Spleen (tissue), 11 donors: ENCODE results near the gene RIPOR1. TPM values are rescaled to one million over a fixed set of nuclear protein-coding genes. Genes with fewer than 3 reads are reported as not detected.

Source experiments
- DNase-seq: peaks from one replicate; pipeline ENCODE4 v3.0.0-alpha.2; 2020
- H3K27ac ChIP-seq, 8 donors: fragments of 200-600 bp; sonication (generic) in 7 of 8; 1 replicate in 4 of 8; 2 replicates in 4 of 8; pipeline versions ENCODE4 v1.5.0 to v1.8.0; 2016 to 2021; ENCODE audit warnings: inconsistent platforms in 4 of 8, mild to moderate bottlenecking in 4 of 8, moderate library complexity in 1 of 8
- H3K27me3 ChIP-seq, 7 donors: fragments of 200-600 bp; sonication (generic) in 6 of 7; replicated peaks in 1 of 7; 1 replicate in 4 of 7; 2 replicates in 3 of 7; pipeline versions ENCODE4 v1.5.0 to v1.8.0; 2016 to 2021; ENCODE audit warnings: inconsistent platforms in 3 of 7, mild to moderate bottlenecking in 1 of 7
- H3K36me3 ChIP-seq, 6 donors: fragments of 200-600 bp; sonication (generic) in 5 of 6; 1 replicate in 4 of 6; 2 replicates in 2 of 6; pipeline versions ENCODE4 v1.5.0 to v1.8.0; 2016 to 2021; ENCODE audit warnings: inconsistent platforms in 2 of 6
- H3K4me1 ChIP-seq, 6 donors: fragments of 200-600 bp; sonication (generic) in 5 of 6; 1 replicate in 3 of 6; 2 replicates in 3 of 6; pipeline versions ENCODE4 v1.5.0 to v1.8.0; 2016 to 2021; ENCODE audit warnings: inconsistent platforms in 3 of 6
- H3K4me3 ChIP-seq, 8 donors: fragments of 200-600 bp; sonication (generic) in 7 of 8; 1 replicate in 4 of 8; 2 replicates in 4 of 8; pipeline versions ENCODE4 v1.5.0 to v1.8.0; 2016 to 2021; ENCODE audit warnings: inconsistent platforms in 4 of 8, mild to moderate bottlenecking in 4 of 8, moderate library complexity in 2 of 8
- H3K9me3 ChIP-seq, 8 donors: fragments of 200-600 bp; sonication (generic) in 7 of 8; 1 replicate in 4 of 8; 2 replicates in 4 of 8; pipeline versions ENCODE4 v1.5.0 to v1.8.0; 2016 to 2021; ENCODE audit warnings: inconsistent platforms in 4 of 8
- POLR2A ChIP-seq, 3 donors: fragments of 450-650 bp; IDR thresholded peaks; one replicate each; pipeline ENCODE4 v1.5.1; 2017; ENCODE audit warnings: antibody characterized with exemption in 3 of 3, mild to moderate bottlenecking in 1 of 3
- POLR2AphosphoS5 ChIP-seq, 3 donors: sonication (generic); formaldehyde crosslinking; IDR thresholded peaks; one replicate each; pipeline ENCODE4 v1.5.1; 2017; ENCODE audit warnings: antibody characterized with exemption in 3 of 3
- WGBS, 5 donors: extraction: QIAGEN DNeasy Blood & Tissue Kit in 3 of 5; methylation state at CpG; one replicate each; pipeline versions ENCODE4 v1.1.5 to v1.1.7; 2013 to 2018; 5-methylcytosine and 5-hydroxymethylcytosine counted together
- intact Hi-C: fragments of 100-400 bp; cut with DNase I; formaldehyde crosslinking; loops from one replicate; pipeline ENCODE4 v1.15.0; 2023; ENCODE audit warnings: low total_unique reads
- polyA plus RNA-seq, 3 donors: library from polyadenylated mRNA; stranded (reverse); fragments of 200-250 nt; gene quantifications; one replicate each; pipeline ENCODE4 v1.2.1, GENCODE V29; 2013
- total RNA-seq, 7 donors: library from RNA; depleted of rRNA in 3 of 7; stranded (reverse); fragments of >200 nt in 3 of 7; fragmentation: NEBNext Ultra II Directional in 4 of 7; extraction: Animal tissue kit (Norgen Biotek cat#: 25700) in 4 of 7; gene quantifications; one replicate each; pipeline versions ENCODE4 v1.1.0 to v1.2.1, GENCODE V29; 2016 to 2021
- TF ChIP-seq, protein P1 (sequence below), 11 experiments: fragments of 200-600 bp in 7 of 11; fragments of 450-650 bp in 4 of 11; sonication (generic) in 4 of 11; IDR thresholded peaks in 8 of 11; conservative IDR thresholded peaks in 3 of 11; 1 replicate in 7 of 11; 2 replicates in 4 of 11; pipeline versions ENCODE4 v1.4.0 to v1.8.0; 2016 to 2021; ENCODE audit warnings: antibody characterized with exemption in 11 of 11, inconsistent platforms in 4 of 11, mild to moderate bottlenecking in 1 of 11
- donor health status: healthy with polysubstance abuse.
- donor health status: DM: no; HTN: no; CAD: no; lungs with moderate emphysema.
- donor health status: DM: no; HTN: no; CAD: no.
- donor health status: Bipolar disorder and iron deficiency.
- donor health status: healthy.
- donor health status: DM: no; HTN: no; CAD: no.
- donor health status: DM: yes; HTN: yes; CAD: no.

The RIPOR1 gene
- total and polyA plus RNA-seq, 10 donors: 29.9 to 242 (median 133) TPM

DNA sequence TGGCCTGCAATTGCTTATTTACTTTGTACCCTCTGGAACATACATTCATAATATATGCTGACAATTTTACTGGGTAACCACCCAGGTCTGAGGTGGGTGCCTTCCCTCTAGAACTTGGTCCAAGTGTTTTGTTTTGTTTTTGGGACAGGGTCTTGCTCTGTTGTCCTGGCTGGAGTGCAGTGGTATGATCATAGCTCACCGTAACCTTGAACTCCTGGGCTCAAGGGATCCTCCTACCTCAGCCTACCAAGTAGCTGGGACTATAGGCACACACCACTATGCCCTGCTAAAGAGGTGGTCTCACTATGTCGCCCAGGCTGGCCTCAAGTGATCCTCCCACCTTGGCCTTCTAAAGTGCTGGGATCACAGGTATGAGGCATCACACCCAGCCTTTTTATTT lies 22.5 kb downstream of the RIPOR1 start:
- Histone ChIP-seq H3K36me3 (peaks cover 0 to 47% (median 5%) of the 10 kb centered on the region in 6 donors), H3K4me1 (peaks cover 59 to 100% (median 81%) of the 10 kb centered on the region in 6 donors), H3K4me3 (no peak overlapping the region), H3K27ac (peak overlapping the region in 6 of 8 donors; percentile 16 to 96 (median 76)), H3K27me3 (no peaks in the 10 kb centered on the region), H3K9me3 (no peaks in the 10 kb centered on the region)
- TF ChIP-seq POLR2AphosphoS5 (IDR thresholded peaks at IDR 0.05): no peak
- TF ChIP-seq, protein P1, sequence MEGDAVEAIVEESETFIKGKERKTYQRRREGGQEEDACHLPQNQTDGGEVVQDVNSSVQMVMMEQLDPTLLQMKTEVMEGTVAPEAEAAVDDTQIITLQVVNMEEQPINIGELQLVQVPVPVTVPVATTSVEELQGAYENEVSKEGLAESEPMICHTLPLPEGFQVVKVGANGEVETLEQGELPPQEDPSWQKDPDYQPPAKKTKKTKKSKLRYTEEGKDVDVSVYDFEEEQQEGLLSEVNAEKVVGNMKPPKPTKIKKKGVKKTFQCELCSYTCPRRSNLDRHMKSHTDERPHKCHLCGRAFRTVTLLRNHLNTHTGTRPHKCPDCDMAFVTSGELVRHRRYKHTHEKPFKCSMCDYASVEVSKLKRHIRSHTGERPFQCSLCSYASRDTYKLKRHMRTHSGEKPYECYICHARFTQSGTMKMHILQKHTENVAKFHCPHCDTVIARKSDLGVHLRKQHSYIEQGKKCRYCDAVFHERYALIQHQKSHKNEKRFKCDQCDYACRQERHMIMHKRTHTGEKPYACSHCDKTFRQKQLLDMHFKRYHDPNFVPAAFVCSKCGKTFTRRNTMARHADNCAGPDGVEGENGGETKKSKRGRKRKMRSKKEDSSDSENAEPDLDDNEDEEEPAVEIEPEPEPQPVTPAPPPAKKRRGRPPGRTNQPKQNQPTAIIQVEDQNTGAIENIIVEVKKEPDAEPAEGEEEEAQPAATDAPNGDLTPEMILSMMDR (IDR thresholded peaks at IDR 0.05 in 8 of 11, conservative IDR thresholded peaks at IDR 0.05 in 3 of 11): no peak
- TF ChIP-seq POLR2A (IDR thresholded peaks at IDR 0.05): no peak
- DNase-seq: peak; percentile 3
- intact Hi-C loops: no loop called here
- WGBS, 5 donors: 93 to 98% (median 96%) methylated on average over 2 of the region's 2 CpGs

DNA sequence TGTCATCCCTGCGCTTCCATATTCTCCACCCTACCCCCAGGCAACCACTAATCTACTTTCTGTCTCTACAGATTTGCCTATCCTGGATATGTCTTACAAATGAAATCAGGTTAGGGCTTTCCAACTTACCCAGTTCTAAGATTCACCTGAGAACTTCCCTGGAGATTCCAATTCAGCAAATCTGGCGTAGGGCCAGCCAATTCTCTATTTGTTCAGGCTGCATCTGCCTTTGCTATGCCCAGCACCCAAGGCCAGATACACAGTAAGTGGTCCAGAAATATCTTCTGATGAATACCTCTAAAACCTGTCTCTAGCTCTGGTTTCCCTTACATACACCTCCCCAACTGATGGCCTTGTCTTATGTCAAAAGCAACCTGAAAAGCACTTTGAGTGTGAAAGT lies 23.3 kb downstream of the RIPOR1 start:
- DNase-seq: no peak

DNA sequence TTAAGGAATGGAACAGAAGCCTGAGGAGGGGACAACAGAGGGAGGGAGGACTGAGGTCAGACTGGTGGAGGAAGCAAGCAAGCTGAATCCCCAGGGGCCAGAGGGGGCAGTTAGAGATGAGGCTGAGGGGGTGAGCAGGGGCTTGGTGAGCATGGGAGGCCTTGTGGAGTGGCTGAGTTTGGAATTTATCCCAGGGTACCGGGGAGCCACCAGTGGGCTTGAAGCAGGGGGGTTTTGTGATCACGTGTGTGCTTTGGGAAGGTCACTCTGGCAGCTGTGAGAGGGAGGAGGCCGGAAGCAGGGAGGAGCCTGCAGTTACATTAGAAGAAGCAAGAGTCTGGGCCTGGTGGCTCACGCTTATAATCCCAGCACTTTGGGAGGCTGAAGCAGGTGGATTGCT lies 23.8 kb downstream of the RIPOR1 start:
- Histone ChIP-seq H3K36me3 (peaks cover 0 to 33% (median 0%) of the 10 kb centered on the region in 6 donors), H3K4me1 (peaks cover 52 to 99% (median 77%) of the 10 kb centered on the region in 6 donors), H3K27me3 (no peaks in the 10 kb centered on the region), H3K4me3 (no peak overlapping the region), H3K9me3 (no peaks in the 10 kb centered on the region), H3K27ac (peak overlapping the region; percentile 53 to 96 (median 72))
- peak; percentile 73 for DNase-seq
- intact Hi-C loops: no loop called here
- WGBS, 5 donors: 20 to 55% (median 24%) methylated on average over 4 of the region's 4 CpGs
- TF ChIP-seq POLR2A (IDR thresholded peaks at IDR 0.05) (no peak), POLR2AphosphoS5 (IDR thresholded peaks at IDR 0.05) (peak in 2 of 3 donors; percentile 19 to 46)
- TF ChIP-seq, protein P1 (IDR thresholded peaks at IDR 0.05 in 8 of 11, conservative IDR thresholded peaks at IDR 0.05 in 3 of 11): no peak

More for the DNA sequence above, 23.3 kb downstream of the RIPOR1 start:
- Histone ChIP-seq H3K36me3 (peaks cover 0 to 38% (median 0%) of the 10 kb centered on the region in 6 donors), H3K4me3 (no peak overlapping the region), H3K27me3 (no peaks in the 10 kb centered on the region), H3K4me1 (peaks cover 57 to 100% (median 80%) of the 10 kb centered on the region in 6 donors), H3K9me3 (no peaks in the 10 kb centered on the region), H3K27ac (peak overlapping the region; percentile 53 to 96 (median 72))
- WGBS, 5 donors: 90 to 100% (median 95%) methylated on average over 2 of the region's 2 CpGs
- TF ChIP-seq, protein P1 (IDR thresholded peaks at IDR 0.05 in 8 of 11, conservative IDR thresholded peaks at IDR 0.05 in 3 of 11): no peak
- TF ChIP-seq POLR2A (IDR thresholded peaks at IDR 0.05) (no peak), POLR2AphosphoS5 (IDR thresholded peaks at IDR 0.05) (no peak)
- intact Hi-C loops: no loop called here

DNA sequence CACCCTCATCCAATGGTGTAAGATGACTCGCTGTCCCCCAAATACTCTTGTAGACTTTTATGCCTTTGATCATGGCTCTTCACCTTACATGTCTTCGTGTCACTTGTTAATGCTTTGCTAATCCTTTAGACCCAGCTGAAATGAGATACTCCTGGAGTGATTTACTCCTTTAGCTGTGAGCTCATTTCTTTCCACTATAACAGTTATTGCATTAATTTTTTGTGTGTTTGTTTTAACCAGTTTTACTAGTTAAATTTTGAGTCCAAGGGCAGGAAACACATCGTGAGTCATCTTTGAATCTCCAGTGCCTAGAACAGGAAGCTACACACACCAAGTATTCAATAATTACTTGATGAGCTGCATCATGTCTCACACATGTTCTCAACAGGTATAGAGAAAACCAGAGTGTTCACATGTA lies 27.2 kb downstream of the RIPOR1 start:
- Histone ChIP-seq H3K9me3 (no peaks in the 10 kb centered on the region), H3K4me1 (peaks cover 36 to 94% (median 60%) of the 10 kb centered on the region in 6 donors), H3K27me3 (no peaks in the 10 kb centered on the region), H3K36me3 (peaks cover 0 to 12% (median 0%) of the 10 kb centered on the region in 6 donors), H3K4me3 (no peak overlapping the region), H3K27ac (peak overlapping the region; percentile 54 to 90 (median 72))
- TF ChIP-seq, protein P1 (IDR thresholded peaks at IDR 0.05 in 8 of 11, conservative IDR thresholded peaks at IDR 0.05 in 3 of 11): no peak
- no peak for TF ChIP-seq POLR2A (IDR thresholded peaks at IDR 0.05)
- DNase-seq: no peak
- intact Hi-C loops: no loop called here
- WGBS, 5 donors: 36 to 56% (median 47%) methylated on average over 3 of the region's 3 CpGs
